SKM-1 (cell line): ENCODE measurements around the gene SF3B4.
A peak's percentile ranks its signal among the peaks of the same experiment; 100 is the strongest.
"Not testable (repeated sequence)": the region's sequence is repeated elsewhere in the genome, so short reads cannot be mapped to it uniquely, and the experiment has no call there.

Experiments used
- DNase-seq: peaks from one replicate; lab custom pipeline; 2025; ENCODE audit not compliant: unreplicated experiment; lab: John Stamatoyannopoulos, UW

SF3B4 gene

DNA sequence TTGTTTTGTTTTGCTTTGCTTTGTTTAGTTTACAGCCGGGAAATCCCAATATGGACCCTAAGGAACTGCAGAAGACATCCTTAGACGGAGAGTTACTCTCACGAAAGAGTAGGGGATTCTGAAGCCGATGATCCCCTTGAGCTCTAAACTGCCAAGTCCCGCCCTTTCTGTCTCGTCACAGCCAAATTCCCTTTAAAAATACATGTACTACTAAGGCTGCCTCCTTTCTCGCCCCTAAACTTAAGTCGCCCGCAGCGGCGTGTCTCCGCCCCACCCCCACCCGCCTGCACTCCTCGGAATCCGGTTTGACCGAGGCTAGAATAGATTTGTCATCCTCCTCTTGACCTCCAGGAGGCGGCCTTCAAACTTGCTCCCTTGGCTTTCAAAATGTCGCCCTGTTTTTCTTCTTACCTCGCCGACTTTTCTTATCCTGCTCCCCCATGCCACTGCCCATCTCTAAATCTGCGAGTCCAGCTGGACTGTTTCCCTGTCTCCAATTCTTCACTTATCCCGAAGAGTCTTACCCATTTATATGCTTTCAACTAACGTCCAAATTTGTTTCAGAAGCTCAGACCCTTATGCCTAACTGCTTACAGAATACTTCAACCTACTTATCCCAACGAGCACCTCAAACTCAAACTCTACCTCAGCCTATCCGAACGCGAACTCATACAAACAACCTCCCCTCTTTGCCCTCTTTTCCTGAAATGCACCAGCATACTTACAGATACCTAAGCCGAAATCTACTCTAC, 39.2 kb downstream of the SF3B4 start:
- DNase-seq: peak; percentile 100

DNA sequence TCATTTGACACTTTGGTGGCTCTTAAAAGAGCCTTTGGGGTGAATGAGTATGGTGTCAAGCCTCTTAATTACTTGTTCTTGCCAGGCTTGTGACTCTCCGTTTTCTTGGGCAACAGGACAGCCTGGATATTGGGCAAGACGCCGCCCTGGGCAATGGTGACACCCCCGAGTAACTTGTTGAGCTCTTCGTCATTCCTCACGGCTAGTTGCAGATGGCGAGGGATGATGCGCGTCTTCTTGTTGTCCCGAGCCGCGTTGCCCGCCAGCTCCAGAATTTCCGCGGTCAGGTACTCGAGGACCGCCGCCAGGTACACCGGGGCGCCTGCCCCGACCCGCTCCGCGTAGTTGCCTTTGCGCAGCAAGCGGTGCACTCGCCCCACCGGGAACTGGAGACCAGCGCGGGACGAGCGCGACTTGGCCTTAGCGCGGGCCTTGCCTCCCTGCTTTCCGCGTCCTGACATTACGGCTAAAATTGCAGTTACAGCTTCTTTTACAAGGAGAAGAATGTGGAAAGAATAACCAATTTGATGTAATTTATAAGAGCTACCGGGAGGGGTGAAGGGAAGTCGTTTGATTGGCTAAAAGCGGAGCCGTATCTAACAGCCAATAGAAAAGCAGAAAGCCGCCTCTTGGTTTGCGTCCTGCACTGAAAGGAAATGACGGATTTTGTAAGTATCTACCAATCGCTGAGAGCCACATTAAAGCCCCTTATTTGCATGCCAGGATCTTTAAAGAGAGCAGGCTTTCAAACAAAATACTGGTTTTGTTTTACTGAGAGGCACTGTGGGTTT, 40.0 kb downstream of the SF3B4 start:
- peak; percentile 100 for DNase-seq

DNA sequence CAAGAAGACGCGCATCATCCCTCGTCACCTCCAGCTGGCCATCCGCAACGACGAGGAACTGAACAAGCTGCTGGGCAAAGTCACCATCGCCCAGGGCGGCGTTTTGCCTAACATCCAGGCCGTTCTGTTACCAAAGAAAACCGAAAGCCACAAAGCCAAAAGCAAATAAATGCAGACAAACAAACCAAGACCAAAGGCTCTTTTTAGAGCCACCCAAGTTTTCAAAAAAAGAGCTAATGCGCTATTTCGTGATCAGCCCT, 40.5 kb downstream of the SF3B4 start:
- not testable (repeated sequence) for DNase-seq

GRCh38 chr1:149886396-149887195, 41.0 kb downstream of the SF3B4 start:
- peak; percentile 97 for DNase-seq

DNA sequence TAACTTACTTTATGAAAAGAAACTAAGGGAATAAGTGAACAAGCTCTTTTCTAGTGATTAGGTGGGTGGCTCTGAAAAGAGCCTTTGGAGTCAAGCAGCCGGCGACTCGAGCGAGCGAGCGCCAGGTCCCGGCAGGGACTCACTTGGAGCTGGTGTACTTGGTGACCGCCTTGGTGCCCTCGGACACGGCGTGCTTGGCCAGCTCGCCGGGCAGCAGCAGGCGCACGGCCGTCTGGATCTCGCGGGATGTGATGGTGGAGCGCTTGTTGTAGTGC, 41.5 kb downstream of the SF3B4 start:
- not testable (repeated sequence) for DNase-seq

DNA sequence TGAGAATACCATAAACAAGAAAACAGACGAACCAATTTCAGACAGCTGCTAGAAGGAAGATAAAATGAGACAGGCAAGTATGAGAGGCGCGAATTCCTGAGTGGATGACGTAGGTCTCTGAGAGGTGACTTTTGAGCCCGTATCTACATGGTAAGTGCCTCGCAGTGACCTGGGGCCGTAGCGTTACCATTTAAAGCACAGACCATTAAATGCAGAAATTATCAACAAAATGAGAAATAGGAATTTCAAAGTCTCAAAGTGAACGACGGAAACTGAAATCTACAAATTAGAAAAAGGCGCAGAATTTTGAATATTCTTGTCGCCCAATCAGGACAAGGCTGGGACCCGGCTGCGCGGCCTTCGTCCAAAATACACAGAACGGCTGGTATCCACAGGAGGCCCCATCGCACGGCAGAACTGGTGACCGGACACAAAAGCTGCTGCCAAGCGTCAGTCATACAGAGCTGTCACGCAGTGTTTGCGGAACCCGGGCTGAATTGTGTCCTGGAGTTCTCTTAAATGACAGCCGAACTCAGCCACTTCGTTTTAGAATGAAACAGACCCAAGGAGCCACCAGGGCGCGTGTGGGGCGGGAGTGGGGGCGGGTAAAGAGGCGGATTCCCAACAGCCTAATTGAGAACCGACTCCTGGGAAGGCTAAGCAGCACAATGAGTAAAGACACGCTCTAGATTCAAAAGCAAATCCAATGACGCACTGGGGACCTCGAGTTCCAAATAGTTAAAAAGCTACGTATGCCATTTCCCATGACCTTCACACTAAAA, 42.1 kb downstream of the SF3B4 start:
- peak; percentile 94 for DNase-seq

DNA sequence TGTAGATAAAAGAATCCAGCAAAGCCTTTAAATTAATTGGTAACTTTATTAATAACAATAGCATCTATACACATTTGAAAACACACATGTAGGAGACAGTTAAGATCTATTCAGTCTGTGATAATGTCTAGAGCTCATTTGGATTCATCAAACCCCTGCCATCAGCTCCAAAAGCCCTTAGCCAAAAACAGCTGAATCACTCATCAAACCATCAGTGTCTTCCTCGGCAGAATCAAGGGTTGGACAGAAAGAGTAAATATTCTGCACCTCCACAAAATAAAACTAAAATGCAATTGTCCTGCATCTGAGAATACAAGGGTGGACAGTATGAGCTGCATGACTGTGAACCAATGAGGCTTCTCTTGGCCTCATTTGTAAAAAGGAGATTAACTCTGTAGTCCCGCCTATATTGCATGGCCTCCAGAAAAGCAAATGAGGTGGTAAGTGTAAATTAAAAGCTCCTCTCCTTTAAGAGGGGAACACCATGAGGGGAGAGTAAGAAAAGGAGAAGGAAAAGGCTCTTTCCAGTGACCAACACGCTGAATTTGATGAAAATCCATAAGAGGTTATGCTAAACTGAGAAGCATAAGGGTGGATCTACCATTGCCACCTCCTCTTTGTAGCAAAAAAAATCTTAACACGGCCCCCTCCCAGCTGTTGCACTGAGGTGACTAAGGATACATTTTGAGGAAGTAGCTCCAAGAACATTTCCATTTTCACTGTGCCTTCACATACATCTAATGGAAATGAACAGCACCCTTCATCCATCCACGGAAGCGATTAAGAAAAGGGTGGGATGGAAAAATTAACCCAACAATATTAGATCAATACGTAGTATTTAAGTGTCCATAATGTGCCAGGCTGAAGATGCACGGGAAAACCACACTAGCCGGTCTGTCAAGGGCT, 42.9 kb downstream of the SF3B4 start:
- DNase-seq: peak; percentile 92

- DNase-seq: no peak
These were observed 43.9 kb downstream of the SF3B4 start for GRCh38 chr1:149883598-149884247.

- DNase-seq: no peak
These were observed 45.7 kb downstream of the SF3B4 start for GRCh38 chr1:149881876-149882275.

DNA sequence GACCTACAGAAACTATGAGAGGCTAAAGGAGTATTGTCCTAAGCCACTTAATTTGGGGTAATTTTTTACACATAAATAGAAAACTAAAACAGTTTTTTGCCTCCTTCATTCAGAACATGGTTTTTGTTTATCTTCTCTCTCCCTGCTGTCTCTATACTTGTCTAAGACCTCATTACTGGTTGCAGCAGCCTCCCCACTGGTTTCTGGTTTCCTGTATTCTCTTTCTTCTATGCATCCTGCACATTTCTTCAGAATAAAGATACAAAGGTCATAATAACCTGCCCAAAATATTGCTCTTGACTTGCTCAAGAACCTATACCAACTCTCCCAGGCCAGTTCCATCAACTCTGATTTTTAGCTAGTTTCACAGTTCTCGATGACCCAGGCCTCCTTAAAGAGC, 48.0 kb downstream of the SF3B4 start:
- no peak for DNase-seq

GRCh38 chr1:149877211-149877946, 50.2 kb downstream of the SF3B4 start:
- no peak for DNase-seq
